A673 (cell line): ENCODE data around the gene INTS6. TPM values are rescaled to one million over a fixed set of nuclear protein-coding genes. Genes with fewer than 3 reads are reported as not detected.

Experiments used
- BruUV-seq: library from RNA; stranded (reverse); fragments of 400-500 nt; replicated peaks from 2 replicates; lab custom pipeline; 2021; lab: Mats Ljungman, UMichigan
- CTCF ChIA-PET: fragments of 300-600 bp; sonication (Branson Sonifier 250); formaldehyde crosslinking; loops from one replicate; lab custom pipeline; 2022; ENCODE audit warnings: antibody characterized with exemption; lab: Charles Lee
- POLR2A ChIA-PET: fragments of 300-600 bp; sonication (Branson Sonifier 250); formaldehyde crosslinking; loops from one replicate; lab custom pipeline; 2022; ENCODE audit warnings: antibody characterized with exemption; ENCODE audit not compliant: low non-redundant PET; lab: Charles Lee
- DNase-seq: peaks from one replicate; pipeline ENCODE4 v3.0.0-alpha.2; 2015; ENCODE audit warnings: low spot score
- H3K27ac ChIP-seq: fragments of 200-600 bp; sonication (generic); 2 replicates; pipeline ENCODE4 v1.5.1; 2016; ENCODE audit warnings: mixed run types, low read depth, mild to moderate bottlenecking, mixed read lengths, antibody characterized with exemption, low read length; ENCODE audit not compliant: poor library complexity, severe bottlenecking
- H3K27me3 ChIP-seq: fragments of 200-600 bp; sonication (generic); replicated peaks from 2 replicates; pipeline ENCODE4 v1.6.1; 2017; ENCODE audit warnings: mixed run types, low read depth, mild to moderate bottlenecking, mixed read lengths, antibody characterized with exemption, low read length; ENCODE audit not compliant: insufficient read depth, poor library complexity
- H3K36me3 ChIP-seq: fragments of 200-600 bp; sonication (generic); 2 replicates; pipeline ENCODE4 v1.6.1; 2016; ENCODE audit warnings: mixed run types, mild to moderate bottlenecking, mixed read lengths, antibody characterized with exemption, low read length; ENCODE audit not compliant: insufficient read depth, poor library complexity, severe bottlenecking
- H3K4me1 ChIP-seq: fragments of 200-600 bp; sonication (generic); 2 replicates; pipeline ENCODE4 v1.6.1; 2017; ENCODE audit warnings: mixed run types, mild to moderate bottlenecking, mixed read lengths, antibody characterized with exemption, low read length; ENCODE audit not compliant: insufficient read depth, poor library complexity, severe bottlenecking
- H3K4me3 ChIP-seq: fragments of 200-600 bp; sonication (generic); 2 replicates; pipeline ENCODE4 v1.5.1; 2016; ENCODE audit warnings: low read depth, mixed run types, mild to moderate bottlenecking, mixed read lengths, low read length; ENCODE audit not compliant: poor library complexity, severe bottlenecking
- H3K9me3 ChIP-seq: fragments of 200-600 bp; sonication (generic); 2 replicates; pipeline ENCODE4 v1.6.1; 2016; ENCODE audit warnings: mixed run types, low read depth, mild to moderate bottlenecking, mixed read lengths, antibody characterized with exemption, low read length; ENCODE audit not compliant: poor library complexity, severe bottlenecking
- EZH2 ChIP-seq: fragments of 200-600 bp; sonication (generic); IDR thresholded peaks from 2 replicates; pipeline ENCODE4 v1.6.1; 2017; ENCODE audit warnings: borderline replicate concordance, low read depth, mild to moderate bottlenecking, mixed read lengths, antibody characterized with exemption, low read length; ENCODE audit not compliant: poor library complexity, severe bottlenecking
- intact Hi-C: fragments of 100-400 bp; cut with micrococcal nuclease; formaldehyde crosslinking; loops from one replicate; pipeline ENCODE4 v1.10.0; 2022; ENCODE audit not compliant: unreplicated experiment
- total RNA-seq: library from RNA; stranded (reverse); gene quantifications from 2 replicates; pipeline ENCODE4 v1.2.3, GENCODE V29; 2021
- TF ChIP-seq, protein P1 (sequence below): fragments of 300-800, 200-600 bp; sonication (generic); conservative IDR thresholded peaks from 2 replicates; pipeline ENCODE4 v1.5.1; 2017; ENCODE audit warnings: low read depth, mild to moderate bottlenecking, antibody characterized with exemption, low read length, moderate library complexity, mixed read lengths

The INTS6 gene
- total RNA-seq, 1 experiment from 2014 or later = 90.4 TPM

DNA sequence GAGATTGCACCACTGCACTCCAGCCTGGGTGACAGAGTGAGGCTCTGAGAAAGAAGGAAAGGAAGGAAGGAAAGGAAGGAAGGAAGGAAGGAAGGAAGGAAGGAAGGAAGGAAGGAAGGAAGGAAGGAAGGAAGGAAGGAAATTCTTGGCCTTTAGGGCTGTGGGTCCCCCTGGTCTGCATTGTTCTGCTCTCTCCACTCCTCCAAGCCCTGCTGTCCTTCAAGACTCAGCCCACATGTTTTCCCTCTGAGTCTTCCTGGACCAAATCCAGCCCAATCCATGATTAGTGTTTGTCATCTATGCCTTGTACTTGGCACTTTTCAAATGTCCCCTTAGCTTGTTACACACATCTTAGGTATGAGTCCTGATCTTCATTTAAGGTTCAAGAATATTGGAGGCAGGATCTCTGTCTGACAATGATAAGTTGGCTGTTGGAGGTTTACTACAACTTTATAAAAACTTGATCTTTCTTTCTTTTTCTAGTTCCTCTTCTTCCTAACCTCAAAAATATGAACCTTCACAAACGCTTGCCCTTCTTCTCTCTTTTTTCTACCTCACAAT is 48.8 kb upstream of the INTS6 start:
- H3K4me3 ChIP-seq = no peak overlapping the region
- intact Hi-C loops = loop anchor here (1.0 to 10.0 kb wide), 5 partner anchors 49 to 353 kb away; partner anchors contain the start of genes INTS6 and WDFY2
- no peaks in the 10 kb centered on the region for H3K36me3 ChIP-seq
- H3K27ac ChIP-seq = peak overlapping the region; percentile 95
- no peak for TF ChIP-seq EZH2
- peaks cover 50% of the 10 kb centered on the region for H3K4me1 ChIP-seq
- no peaks in the 10 kb centered on the region for H3K9me3 ChIP-seq
- BruUV-seq = no TSS peak
- H3K27me3 ChIP-seq = no peaks in the 10 kb centered on the region
- CTCF ChIA-PET = no interaction called here
- POLR2A ChIA-PET = interaction anchor here (0.6 to 1.0 kb wide), 5 partner anchors 25 to 424 kb away, joined by 3 to 12 read pairs (median 5); no protein-coding TSS in a partner anchor
- peak; percentile 98 for DNase-seq

DNA sequence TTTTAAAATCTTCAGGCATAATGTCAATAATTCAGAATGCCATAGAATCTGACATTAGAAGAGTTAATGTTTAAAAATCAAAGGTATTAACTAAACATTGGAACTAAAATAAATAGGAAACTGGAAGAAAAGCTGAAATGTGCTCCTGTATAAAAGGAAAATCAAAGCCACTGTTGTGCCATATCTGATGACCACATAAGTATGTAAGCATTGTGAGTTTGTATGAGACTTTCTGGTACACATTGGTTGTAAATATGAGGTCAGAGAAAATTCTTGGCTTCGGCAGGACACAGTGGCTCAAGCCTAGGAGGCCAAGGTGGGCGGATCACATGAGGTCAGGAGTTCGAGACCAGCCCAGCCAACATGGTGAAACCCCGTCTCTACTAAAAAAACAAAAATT is 48.3 kb upstream of the INTS6 start:
- ChIA-PET POLR2A (interaction anchor here (1.0 kb wide), 1 partner anchor 63 kb away, joined by 3 read pairs; no protein-coding TSS in a partner anchor), CTCF (no interaction called here)
- no peaks in the 10 kb centered on the region for H3K9me3 ChIP-seq
- H3K27me3 ChIP-seq = no peaks in the 10 kb centered on the region
- BruUV-seq = TSS peak; percentile 54
- H3K4me1 ChIP-seq = peaks cover 50% of the 10 kb centered on the region
- intact Hi-C loops = loop anchor here (2.0 to 10.0 kb wide), 3 partner anchors 48 to 294 kb away; partner anchors contain the start of gene INTS6
- peak; percentile 53 for DNase-seq
- H3K36me3 ChIP-seq = no peaks in the 10 kb centered on the region
- H3K27ac ChIP-seq = peak overlapping the region; percentile 93
- H3K4me3 ChIP-seq = no peak overlapping the region
- TF ChIP-seq EZH2 = no peak
- TF ChIP-seq, protein P1, sequence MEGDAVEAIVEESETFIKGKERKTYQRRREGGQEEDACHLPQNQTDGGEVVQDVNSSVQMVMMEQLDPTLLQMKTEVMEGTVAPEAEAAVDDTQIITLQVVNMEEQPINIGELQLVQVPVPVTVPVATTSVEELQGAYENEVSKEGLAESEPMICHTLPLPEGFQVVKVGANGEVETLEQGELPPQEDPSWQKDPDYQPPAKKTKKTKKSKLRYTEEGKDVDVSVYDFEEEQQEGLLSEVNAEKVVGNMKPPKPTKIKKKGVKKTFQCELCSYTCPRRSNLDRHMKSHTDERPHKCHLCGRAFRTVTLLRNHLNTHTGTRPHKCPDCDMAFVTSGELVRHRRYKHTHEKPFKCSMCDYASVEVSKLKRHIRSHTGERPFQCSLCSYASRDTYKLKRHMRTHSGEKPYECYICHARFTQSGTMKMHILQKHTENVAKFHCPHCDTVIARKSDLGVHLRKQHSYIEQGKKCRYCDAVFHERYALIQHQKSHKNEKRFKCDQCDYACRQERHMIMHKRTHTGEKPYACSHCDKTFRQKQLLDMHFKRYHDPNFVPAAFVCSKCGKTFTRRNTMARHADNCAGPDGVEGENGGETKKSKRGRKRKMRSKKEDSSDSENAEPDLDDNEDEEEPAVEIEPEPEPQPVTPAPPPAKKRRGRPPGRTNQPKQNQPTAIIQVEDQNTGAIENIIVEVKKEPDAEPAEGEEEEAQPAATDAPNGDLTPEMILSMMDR = no peak

- H3K9me3 ChIP-seq = no peaks in the 10 kb centered on the region
- peaks cover 50% of the 10 kb centered on the region for H3K4me1 ChIP-seq
- CTCF ChIA-PET = no interaction called here
- H3K27ac ChIP-seq = peak overlapping the region; percentile 93
- H3K36me3 ChIP-seq = no peaks in the 10 kb centered on the region
- no peaks in the 10 kb centered on the region for H3K27me3 ChIP-seq
- BruUV-seq = no TSS peak
- H3K4me3 ChIP-seq = no peak overlapping the region
- POLR2A ChIA-PET = no interaction called here
- intact Hi-C loops = loop anchor here (2.0 to 10.0 kb wide), 3 partner anchors 48 to 294 kb away; partner anchors contain the start of gene INTS6
- peak; percentile 83 for DNase-seq
- no peak for TF ChIP-seq EZH2
- TF ChIP-seq, protein P1 = no peak
These were observed 47.9 kb upstream of the INTS6 start for GRCh38 chr13:51500687-51501086.
